GM12874 (cell line): ENCODE data around the gene SYT17.

ENCODE experiments used
- CTCF ChIP-seq: IDR thresholded peaks from 2 replicates; pipeline ENCODE4 v1.5.1; 2011; ENCODE audit warnings: low read depth, mild to moderate bottlenecking, control low read depth, low read length, moderate library complexity; ENCODE audit not compliant: insufficient read depth

The SYT17 gene

DNA sequence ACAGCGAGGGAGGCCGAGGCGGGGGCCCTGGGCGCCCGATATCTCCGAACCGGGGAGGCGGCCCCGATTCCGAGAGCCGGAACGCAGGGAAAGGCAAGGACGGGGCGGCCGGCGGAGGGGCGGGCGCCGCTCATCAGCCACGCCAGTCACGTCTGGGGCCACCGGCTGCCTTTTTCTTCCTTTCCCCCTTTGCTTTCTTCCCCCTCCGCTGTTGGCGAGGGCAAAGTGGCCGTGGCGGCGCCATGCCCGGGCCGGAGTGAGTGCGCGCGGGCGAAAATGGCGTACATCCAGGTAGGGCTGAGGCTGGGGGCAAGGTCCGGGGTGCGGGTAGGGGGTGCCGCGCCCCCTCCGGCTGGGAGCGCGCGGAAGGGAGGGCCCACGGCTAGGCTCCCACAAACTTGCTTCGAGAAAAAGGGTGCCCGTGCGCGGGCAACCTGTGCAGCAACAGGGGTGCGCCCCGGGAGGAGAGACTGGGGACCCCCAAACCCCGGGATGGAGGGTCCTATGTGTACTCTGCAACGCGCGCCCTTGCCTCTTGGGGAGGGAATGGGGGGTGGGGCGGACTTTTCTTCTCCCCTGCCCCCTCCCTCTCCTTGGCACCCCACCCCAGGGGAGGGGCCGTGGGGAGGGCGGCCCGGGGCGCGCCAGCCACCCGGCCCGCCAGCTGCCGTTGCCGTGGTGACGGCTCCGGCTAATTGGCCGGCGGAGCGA lies 486 bp downstream of the SYT17 start:
- no peak for TF ChIP-seq CTCF

GRCh38 chr16:19169082-19169639 lies 1.1 kb downstream of the SYT17 start:
- TF ChIP-seq CTCF: no peak

DNA sequence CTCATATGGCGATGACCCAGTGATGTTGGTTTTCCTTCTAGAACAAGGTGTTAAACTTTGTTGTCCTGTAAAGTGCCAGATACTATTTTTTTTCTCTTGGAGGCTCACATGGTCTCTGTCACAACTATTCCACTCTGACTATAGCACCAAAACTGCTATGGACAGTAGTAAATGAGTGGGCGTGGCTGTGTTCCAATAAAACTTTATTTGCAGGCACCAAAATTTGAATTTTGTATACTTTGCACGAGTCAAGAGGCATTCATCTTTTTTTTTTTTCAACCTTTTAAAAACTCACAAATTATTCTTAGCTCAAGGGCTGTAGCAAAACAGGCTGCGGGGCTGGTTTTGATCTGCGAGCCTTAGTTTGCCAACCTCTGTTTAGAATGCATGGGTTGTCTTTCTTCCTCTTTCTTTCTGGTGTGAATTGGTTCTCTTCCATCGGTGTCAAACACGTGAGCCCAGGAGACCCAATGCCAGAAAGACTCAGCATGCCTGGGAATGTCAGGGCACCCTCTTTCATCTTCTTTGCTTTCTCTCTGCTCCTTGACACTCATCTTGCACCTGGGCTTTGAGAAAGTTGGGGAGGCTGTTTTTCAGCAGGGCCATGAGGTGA lies 2.1 kb downstream of the SYT17 start:
- no peak for TF ChIP-seq CTCF

DNA sequence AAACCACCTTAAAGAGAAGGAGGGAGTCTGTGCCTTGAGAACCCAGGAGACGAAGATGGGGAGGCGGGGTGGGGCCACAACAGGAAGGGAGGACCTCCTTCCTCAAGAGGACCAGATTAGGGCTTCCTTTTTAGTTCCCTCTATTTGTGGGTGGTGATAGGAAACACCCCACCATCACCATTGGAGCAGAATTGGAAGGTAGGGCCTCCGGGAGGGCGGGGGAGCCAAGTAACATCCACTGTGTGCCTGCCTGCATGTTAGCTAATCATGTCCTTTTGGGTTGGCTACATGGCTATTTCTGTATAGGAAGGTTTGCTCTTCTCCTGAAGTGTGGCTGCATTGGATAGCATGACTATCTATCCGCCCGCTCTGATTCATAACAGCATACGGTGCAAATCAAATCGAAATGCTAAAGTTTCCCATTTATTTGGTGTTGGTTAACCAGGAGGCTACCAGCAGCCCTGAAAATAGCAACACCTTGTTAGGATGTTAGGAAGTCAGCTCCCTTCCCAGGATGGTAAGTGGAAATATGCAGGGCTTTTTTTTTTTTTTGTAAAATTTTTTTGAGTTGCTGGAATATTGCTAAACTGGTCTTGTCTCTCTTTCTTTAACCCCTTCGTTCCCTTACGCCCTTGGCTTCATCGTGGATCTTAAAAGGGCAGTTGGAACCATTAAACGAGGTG lies 4.2 kb downstream of the SYT17 start:
- no peak for TF ChIP-seq CTCF

GRCh38 chr16:19173059-19173458 lies 5.0 kb downstream of the SYT17 start:
- TF ChIP-seq CTCF: no peak

- TF ChIP-seq CTCF: no peak
Measured at GRCh38 chr16:19173649-19174383, 5.8 kb downstream of the SYT17 start.

DNA sequence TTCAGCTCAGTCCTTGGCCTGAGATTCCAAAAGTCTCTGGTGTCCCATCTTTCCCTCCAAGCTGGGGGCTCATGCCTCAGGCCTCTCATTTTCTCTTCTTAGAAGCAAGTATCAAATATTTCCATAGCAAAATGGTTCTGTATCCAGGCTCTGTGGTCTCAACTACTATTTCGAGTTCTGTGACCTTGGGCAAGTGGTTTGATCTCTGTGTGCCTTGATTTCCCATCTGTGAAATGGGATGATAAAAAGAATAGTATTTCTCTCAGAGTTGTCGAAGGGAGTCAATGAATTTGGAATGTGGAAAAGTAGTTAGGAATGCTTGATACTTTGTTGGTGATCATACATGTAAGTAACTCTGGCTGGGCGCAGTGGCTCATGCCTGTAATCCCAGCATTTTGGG lies 6.4 kb downstream of the SYT17 start:
- TF ChIP-seq CTCF: no peak
